Lung (tissue), 12 donors: ENCODE measurements around the gene USP34. TPM values are rescaled to one million over a fixed set of nuclear protein-coding genes. Genes with fewer than 3 reads are reported as not detected.
A peak's percentile ranks its signal among the peaks of the same experiment; 100 is the strongest.

Source experiments
- ATAC-seq: fragments of 200-7000 bp; cut with Tn5 transposase; one replicate; pipeline ENCODE4 v1.9.1; 2020; ENCODE audit warnings: moderate number of reproducible peaks; ENCODE audit not compliant: insufficient read depth, low FRiP score
- DNase-seq, 3 donors: peaks; one replicate each; pipeline ENCODE4 v3.0.0-alpha.2; 2013 to 2017
- H3K27ac ChIP-seq, 2 donors: one replicate each; pipeline ENCODE4 v1.5.1; 2013; ENCODE audit warnings: mild to moderate bottlenecking in 2 of 2, moderate library complexity in 2 of 2, control low read depth in 1 of 2, inconsistent platforms in 1 of 2, low read depth in 1 of 2, low read length in 1 of 2
- H3K27me3 ChIP-seq, 3 donors: one replicate each; pipeline ENCODE4 v1.5.1; 2013; ENCODE audit warnings: low read length in 2 of 3; ENCODE audit not compliant: control insufficient read depth in 3 of 3, insufficient read depth in 3 of 3
- H3K36me3 ChIP-seq, 4 donors: one replicate each; pipeline ENCODE4 v1.5.1; 2013; ENCODE audit warnings: low read length in 4 of 4, mild to moderate bottlenecking in 1 of 4, moderate library complexity in 1 of 4; ENCODE audit not compliant: control insufficient read depth in 4 of 4, insufficient read depth in 4 of 4
- H3K4me1 ChIP-seq, 5 donors: one replicate each; pipeline ENCODE4 v1.5.1; 2013; ENCODE audit warnings: low read length in 5 of 5, mild to moderate bottlenecking in 2 of 5, moderate library complexity in 1 of 5; ENCODE audit not compliant: control insufficient read depth in 5 of 5, insufficient read depth in 5 of 5
- H3K4me3 ChIP-seq: one replicate; pipeline ENCODE4 v1.5.1; 2013; ENCODE audit warnings: mild to moderate bottlenecking, control low read depth, moderate library complexity
- H3K9ac ChIP-seq, 2 donors: one replicate each; pipeline ENCODE4 v1.5.1; 2013; ENCODE audit warnings: low read length in 2 of 2, control low read depth in 1 of 2; ENCODE audit not compliant: insufficient read depth in 1 of 2
- H3K9me3 ChIP-seq, 4 donors: one replicate each; pipeline ENCODE4 v1.5.1; 2013; ENCODE audit warnings: low read length in 3 of 4, mild to moderate bottlenecking in 1 of 4, moderate library complexity in 1 of 4; ENCODE audit not compliant: control insufficient read depth in 4 of 4, insufficient read depth in 3 of 4
- WGBS, 2 donors: extraction: QIAGEN DNeasy Blood & Tissue Kit; methylation state at CpG; one replicate each; pipeline ENCODE4 v1.1.7; 2013; 5-methylcytosine and 5-hydroxymethylcytosine counted together
- polyA plus RNA-seq, 2 donors: library from polyadenylated mRNA; stranded (reverse); fragments of 200-250 nt; gene quantifications; one replicate each; pipeline ENCODE4 v1.2.1, GENCODE V29; 2013
- total RNA-seq, 2 donors: library from RNA; depleted of rRNA in 1 of 2; stranded (reverse); fragments of >200 nt in 1 of 2; gene quantifications; one replicate each; pipeline ENCODE4 v1.2.1, GENCODE V29; 2014 to 2021
- TF ChIP-seq, protein P1 (sequence below): IDR thresholded peaks from 2 replicates; pipeline ENCODE4 v1.5.1; 2012; ENCODE audit warnings: mild to moderate bottlenecking; ENCODE audit errors: control extremely low read depth, extremely low read depth
- donor health status: control.
- donor health status: control.
- donor health status: Bipolar disorder and iron deficiency.
- donor health status: healthy.
- donor health status: DM: yes; HTN: yes; CAD: no.

USP34 gene
- total and polyA plus RNA-seq, 4 donors: 38.7 to 233 (median 67.8) TPM

DNA sequence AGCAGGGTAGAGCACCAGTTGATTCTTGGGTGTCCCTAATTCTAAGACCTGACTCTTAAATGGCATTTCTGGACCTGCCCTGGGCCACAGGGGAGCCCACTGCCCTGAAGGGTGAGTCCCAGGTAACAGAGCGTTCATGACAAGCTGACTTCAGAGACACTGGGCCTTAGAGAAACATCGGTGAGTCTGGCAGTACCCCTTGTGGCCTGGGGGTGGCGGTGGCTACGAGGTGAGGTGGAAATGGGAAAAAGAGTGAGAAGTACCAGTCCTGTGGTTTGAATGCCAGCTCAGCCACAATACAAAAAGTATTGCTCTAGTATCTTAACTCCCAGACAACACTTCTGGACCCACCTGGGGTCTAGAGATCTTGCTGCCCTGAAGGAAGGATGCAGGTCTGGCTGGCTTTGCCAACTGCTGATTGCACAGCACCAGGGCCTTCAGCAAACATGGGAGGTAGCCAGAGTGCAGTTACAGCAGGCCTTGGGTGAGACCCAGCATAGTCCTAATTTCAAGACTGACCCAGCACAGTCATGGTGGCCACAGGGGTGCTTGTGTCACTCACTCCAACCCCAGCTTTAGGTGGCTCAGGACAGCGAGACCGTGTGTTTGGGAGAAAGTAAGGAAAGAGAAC is 44.5 kb downstream of the USP34 start:
- no peak for DNase-seq
- Histone ChIP-seq H3K9ac (no peak overlapping the region), H3K36me3 (no peaks in the 10 kb centered on the region), H3K27ac (no peak overlapping the region), H3K4me1 (peaks cover 0 to 20% (median 2%) of the 10 kb centered on the region in 5 donors), H3K4me3 (no peak overlapping the region), H3K9me3 (no peaks in the 10 kb centered on the region), H3K27me3 (no peaks in the 10 kb centered on the region)
- 46 to 70% methylated on average over 6 of the region's 6 CpGs for WGBS, 2 donors
- ATAC-seq: peak; percentile 21
- TF ChIP-seq, protein P1, sequence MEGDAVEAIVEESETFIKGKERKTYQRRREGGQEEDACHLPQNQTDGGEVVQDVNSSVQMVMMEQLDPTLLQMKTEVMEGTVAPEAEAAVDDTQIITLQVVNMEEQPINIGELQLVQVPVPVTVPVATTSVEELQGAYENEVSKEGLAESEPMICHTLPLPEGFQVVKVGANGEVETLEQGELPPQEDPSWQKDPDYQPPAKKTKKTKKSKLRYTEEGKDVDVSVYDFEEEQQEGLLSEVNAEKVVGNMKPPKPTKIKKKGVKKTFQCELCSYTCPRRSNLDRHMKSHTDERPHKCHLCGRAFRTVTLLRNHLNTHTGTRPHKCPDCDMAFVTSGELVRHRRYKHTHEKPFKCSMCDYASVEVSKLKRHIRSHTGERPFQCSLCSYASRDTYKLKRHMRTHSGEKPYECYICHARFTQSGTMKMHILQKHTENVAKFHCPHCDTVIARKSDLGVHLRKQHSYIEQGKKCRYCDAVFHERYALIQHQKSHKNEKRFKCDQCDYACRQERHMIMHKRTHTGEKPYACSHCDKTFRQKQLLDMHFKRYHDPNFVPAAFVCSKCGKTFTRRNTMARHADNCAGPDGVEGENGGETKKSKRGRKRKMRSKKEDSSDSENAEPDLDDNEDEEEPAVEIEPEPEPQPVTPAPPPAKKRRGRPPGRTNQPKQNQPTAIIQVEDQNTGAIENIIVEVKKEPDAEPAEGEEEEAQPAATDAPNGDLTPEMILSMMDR: peak; percentile 33

- Histone ChIP-seq H3K27ac (peak overlapping the region in 1 of 2 donors; percentile 32), H3K36me3 (no peaks in the 10 kb centered on the region), H3K9ac (no peak overlapping the region), H3K9me3 (no peaks in the 10 kb centered on the region), H3K4me1 (peaks cover 0 to 23% (median 2%) of the 10 kb centered on the region in 5 donors), H3K27me3 (no peaks in the 10 kb centered on the region), H3K4me3 (no peak overlapping the region)
- DNase-seq (no peak), ATAC-seq (no peak)
- WGBS, 2 donors: 82 to 83% methylated on average over 6 of the region's 6 CpGs
- TF ChIP-seq, protein P1: no peak
Measured at GRCh38 chr2:61425605-61426155, 45.2 kb downstream of the USP34 start.

DNA sequence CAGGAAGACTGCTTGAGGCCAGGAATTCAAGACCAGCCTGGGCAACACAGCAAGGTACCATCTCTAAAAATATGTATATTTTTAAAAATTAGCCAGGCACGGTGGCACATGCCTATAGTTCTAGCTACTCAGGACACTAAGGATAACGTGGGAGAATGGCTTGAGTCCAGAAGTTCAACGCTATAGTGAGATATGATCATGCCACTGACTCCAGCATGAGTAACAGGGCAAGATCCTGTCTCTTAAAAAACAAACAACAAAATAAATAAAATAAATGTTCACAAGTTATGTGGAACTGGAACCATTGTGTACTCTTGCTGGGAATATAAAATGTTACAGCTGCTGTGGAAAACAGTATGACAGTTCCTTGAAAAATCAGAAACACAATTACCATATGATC is 47.2 kb downstream of the USP34 start:
- 37 to 63% methylated on average over 3 of the region's 3 CpGs for WGBS, 2 donors
- DNase-seq (no peak), ATAC-seq (no peak)
- no peaks in the 10 kb centered on the region for H3K36me3 ChIP-seq
- no peak overlapping the region for H3K27ac ChIP-seq
- TF ChIP-seq, protein P1: no peak
- H3K9me3 ChIP-seq: no peaks in the 10 kb centered on the region
- H3K9ac ChIP-seq: no peak overlapping the region
- no peaks in the 10 kb centered on the region for H3K27me3 ChIP-seq
- peaks cover 0 to 23% (median 8%) of the 10 kb centered on the region in 5 donors for H3K4me1 ChIP-seq
- H3K4me3 ChIP-seq: no peak overlapping the region

DNA sequence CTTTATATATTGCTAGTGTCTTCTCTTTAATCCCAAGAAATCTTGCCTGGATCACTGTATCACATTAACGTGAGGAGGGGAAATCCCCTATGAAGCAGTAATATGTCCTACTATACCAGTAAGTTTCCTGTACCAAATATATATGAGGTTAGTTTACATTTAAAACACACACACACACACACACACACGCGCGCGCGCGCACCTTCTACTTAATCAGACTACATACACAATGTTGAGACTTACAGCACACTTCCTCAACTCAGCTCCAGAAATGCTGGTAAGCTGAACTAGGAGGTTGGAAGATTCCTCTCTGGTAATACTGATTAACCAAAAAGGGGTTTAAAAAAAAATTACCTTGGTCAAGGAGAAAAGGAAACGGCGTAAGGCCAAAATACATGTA is 49.3 kb downstream of the USP34 start:
- TF ChIP-seq, protein P1: no peak
- Histone ChIP-seq H3K4me3 (no peak overlapping the region), H3K9ac (no peak overlapping the region), H3K27ac (no peak overlapping the region), H3K4me1 (peaks cover 0 to 27% (median 8%) of the 10 kb centered on the region in 5 donors), H3K27me3 (no peaks in the 10 kb centered on the region), H3K36me3 (peaks cover 0 to 3% (median 0%) of the 10 kb centered on the region in 4 donors), H3K9me3 (no peaks in the 10 kb centered on the region)
- no peak for ATAC-seq
- 86 to 89% methylated on average over 9 of the region's 9 CpGs for WGBS, 2 donors
- DNase-seq: no peak
